ENCODE results near the gene MUC3A. TPM values are rescaled to one million over a fixed set of nuclear protein-coding genes. Genes with fewer than 3 reads are reported as not detected.

The MUC3A gene
- total RNA-seq, 1 experiment from 2014 or later: not detected

- no peak for DNase-seq (ENCODE audit: low spot score)
- in situ Hi-C loops (cut with HindIII; ENCODE audit: low sequenced_read_pairs): no loop called here
Observed at GRCh38 chr7:101009629-101010028, 60.3 kb downstream of the MUC3A start.

GRCh38 chr7:101012931-101013330 lies 63.6 kb downstream of the MUC3A start:
- no peak for DNase-seq (ENCODE audit: low spot score)
- in situ Hi-C loops (cut with HindIII; ENCODE audit: low sequenced_read_pairs): no loop called here

- in situ Hi-C loops (cut with HindIII; ENCODE audit: low sequenced_read_pairs): no loop called here
Observed at GRCh38 chr7:101015626-101016025, 66.3 kb downstream of the MUC3A start.

DNA sequence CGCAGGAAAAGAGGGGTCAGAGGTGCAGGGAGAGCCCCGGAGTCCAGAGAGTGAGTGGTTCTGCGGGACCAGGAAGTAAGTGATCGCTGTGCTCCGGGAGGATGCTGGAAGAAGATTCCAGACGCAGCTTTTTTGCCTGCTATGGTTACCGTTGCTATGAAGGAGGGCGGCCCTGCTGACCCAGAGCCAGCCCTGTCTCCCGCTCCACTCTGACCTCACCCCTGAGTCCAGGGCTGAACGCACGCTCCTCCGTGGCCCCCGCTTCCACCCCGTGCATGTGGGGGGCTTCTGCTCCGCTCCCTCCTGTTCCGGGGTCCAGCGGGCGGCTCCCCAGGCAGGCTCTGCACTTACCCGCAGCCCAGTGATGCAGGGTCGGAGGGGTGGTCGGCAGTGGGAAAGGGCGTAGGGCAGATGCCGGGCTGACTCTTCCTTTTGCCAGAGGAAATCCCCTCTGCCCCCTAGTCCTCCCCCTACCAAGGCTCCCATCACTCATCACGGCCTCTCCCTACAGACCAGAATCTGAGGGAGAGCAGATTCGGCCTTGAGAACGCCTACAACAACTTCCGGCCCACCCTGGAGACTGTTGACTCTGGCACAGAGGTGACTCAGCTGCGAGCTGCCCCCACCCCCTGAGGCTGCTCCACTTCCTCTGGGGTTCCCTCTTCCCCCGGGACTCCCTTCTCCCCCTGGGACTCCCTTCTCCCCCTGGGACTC lies 67.9 kb downstream of the MUC3A start:
- in situ Hi-C loops (cut with HindIII; ENCODE audit: low sequenced_read_pairs): no loop called here

More at GRCh38 chr7:101015626-101016025, 66.3 kb downstream of the MUC3A start:
- DNase-seq (ENCODE audit: low spot score): no peak

More for the DNA sequence above, 67.9 kb downstream of the MUC3A start:
- DNase-seq (ENCODE audit: low spot score): peak; percentile 8

Other genes with a start within 250 kb of the MUC3A start
- 116 and 136 TPM in 2 replicates for gene POP7, start 243.4 kb upstream of the MUC3A start, total RNA-seq (2014; rRNA removed; shearing (Covaris generic))
- not detected in 2 replicates for gene EPO, start 229.1 kb upstream of the MUC3A start, total RNA-seq (2014; rRNA removed; shearing (Covaris generic))
- gene ZAN, start 215.9 kb upstream of the MUC3A start, total RNA-seq (2014; rRNA removed; shearing (Covaris generic)): not detected in 2 replicates
- gene EPHB4, start 122.0 kb upstream of the MUC3A start, total RNA-seq (2014; rRNA removed; shearing (Covaris generic)): 86.6 and 107 TPM in 2 replicates
- 15.8 and 25.8 TPM in 2 replicates for gene SLC12A9, start 96.8 kb upstream of the MUC3A start, total RNA-seq (2014; rRNA removed; shearing (Covaris generic))
- 360 and 395 TPM in 2 replicates for gene TRIP6, start 82.1 kb upstream of the MUC3A start, total RNA-seq (2014; rRNA removed; shearing (Covaris generic))
- 92.2 and 134 TPM in 2 replicates for gene SRRT, start 74.4 kb upstream of the MUC3A start, total RNA-seq (2014; rRNA removed; shearing (Covaris generic))
- gene UFSP1, start 59.8 kb upstream of the MUC3A start, total RNA-seq (2014; rRNA removed; shearing (Covaris generic)): 2.5 and 3.6 TPM in 2 replicates
- 3.6 and 5.0 TPM in 2 replicates for gene ACHE, start 53.6 kb upstream of the MUC3A start, total RNA-seq (2014; rRNA removed; shearing (Covaris generic))
- not detected in 2 replicates for gene MUC12, start 20.0 kb downstream of the MUC3A start, total RNA-seq (2014; rRNA removed; shearing (Covaris generic))
- 0.06 TPM in 1 of 2 replicates, not detected in the other for gene MUC17, start 70.5 kb downstream of the MUC3A start, total RNA-seq (2014; rRNA removed; shearing (Covaris generic))
- gene TRIM56, start 135.9 kb downstream of the MUC3A start, total RNA-seq (2014; rRNA removed; shearing (Covaris generic)): 5.6 and 9.9 TPM in 2 replicates
- gene SERPINE1, start 177.6 kb downstream of the MUC3A start, total RNA-seq (2014; rRNA removed; shearing (Covaris generic)): 103 and 113 TPM in 2 replicates
- 211 and 215 TPM in 2 replicates for gene AP1S1, start 204.9 kb downstream of the MUC3A start, total RNA-seq (2014; rRNA removed; shearing (Covaris generic))
- gene VGF, start 216.0 kb downstream of the MUC3A start, total RNA-seq (2014; rRNA removed; shearing (Covaris generic)): 122 and 148 TPM in 2 replicates
- 1.2 TPM in 1 of 2 replicates, not detected in the other for gene NAT16, start 230.8 kb downstream of the MUC3A start, total RNA-seq (2014; rRNA removed; shearing (Covaris generic))

Data from G401 (cell line).